Loucy (cell line): Measurements from ENCODE around the gene TMEM18.

Experiments used
- H2AFZ ChIP-seq: fragments of 200-600 bp; sonication (generic); 2 replicates; pipeline ENCODE4 v1.6.0; 2016; ENCODE audit warnings: antibody characterized with exemption, mild to moderate bottlenecking, low read length, moderate library complexity
- H3F3A ChIP-seq: fragments of 200-600 bp; 2 replicates; pipeline ENCODE4 v1.6.0; 2016; ENCODE audit warnings: antibody characterized with exemption, low read depth, mild to moderate bottlenecking
- H3K27me3 ChIP-seq: fragments of 200-600 bp; sonication (generic); 2 replicates; pipeline ENCODE4 v1.6.1; 2014; ENCODE audit warnings: low read length, mild to moderate bottlenecking; ENCODE audit not compliant: insufficient read depth, poor library complexity, severe bottlenecking
- H3K36me3 ChIP-seq: fragments of 200-600 bp; sonication (generic); 2 replicates; pipeline ENCODE4 v1.6.1; 2016; ENCODE audit warnings: low read length; ENCODE audit not compliant: insufficient read depth
- H3K4me1 ChIP-seq: fragments of 200-600 bp; sonication (generic); 2 replicates; pipeline ENCODE4 v1.5.1; 2014; ENCODE audit warnings: low read length, mild to moderate bottlenecking; ENCODE audit not compliant: insufficient read depth, poor library complexity, severe bottlenecking
- H3K4me2 ChIP-seq: fragments of 200-600 bp; sonication (generic); 2 replicates; pipeline ENCODE4 v1.6.0; 2014; ENCODE audit warnings: antibody characterized with exemption, low read length, low read depth, mild to moderate bottlenecking; ENCODE audit not compliant: poor library complexity, severe bottlenecking
- H3K4me3 ChIP-seq: fragments of 200-600 bp; sonication (generic); 2 replicates; pipeline ENCODE4 v1.5.1; 2014; ENCODE audit warnings: low read length, mild to moderate bottlenecking, mixed read lengths; ENCODE audit not compliant: poor library complexity, severe bottlenecking
- H3K79me2 ChIP-seq: fragments of 200-600 bp; sonication (generic); 2 replicates; pipeline ENCODE4 v1.6.1; 2014; ENCODE audit warnings: low read length; ENCODE audit not compliant: insufficient read depth
- H3K9ac ChIP-seq: fragments of 200-600 bp; sonication (generic); 2 replicates; pipeline ENCODE4 v1.6.0; 2014; ENCODE audit warnings: mild to moderate bottlenecking, low read depth, low read length, moderate library complexity; ENCODE audit not compliant: poor library complexity, severe bottlenecking
- H3K9me2 ChIP-seq: fragments of 200-600 bp; sonication (generic); replicated peaks from 2 replicates; pipeline ENCODE4 v1.6.1; 2016; ENCODE audit warnings: low read depth, low read length, mixed read lengths
- H3K9me3 ChIP-seq: fragments of 200-600 bp; sonication (generic); 2 replicates; pipeline ENCODE4 v1.6.1; 2014; ENCODE audit warnings: mild to moderate bottlenecking, antibody characterized with exemption, low read length, low read depth; ENCODE audit not compliant: insufficient read depth
- H4K20me1 ChIP-seq: fragments of 200-600 bp; sonication (generic); 2 replicates; pipeline ENCODE4 v1.6.0; 2014; ENCODE audit warnings: antibody characterized with exemption, low read length, mild to moderate bottlenecking; ENCODE audit not compliant: insufficient read depth, poor library complexity, severe bottlenecking
- EZH2phosphoT487 ChIP-seq: fragments of 200-600 bp; IDR thresholded peaks from 2 replicates; pipeline ENCODE4 v1.6.1; 2018; ENCODE audit warnings: antibody characterized with exemption, mild to moderate bottlenecking, moderate library complexity, borderline replicate concordance
- TF ChIP-seq, protein P1 (sequence below): fragments of 200-600 bp; sonication (generic); conservative IDR thresholded peaks from 2 replicates; pipeline ENCODE4 v1.5.1; 2014; ENCODE audit warnings: mild to moderate bottlenecking, antibody characterized with exemption, low read length

TMEM18 gene

DNA sequence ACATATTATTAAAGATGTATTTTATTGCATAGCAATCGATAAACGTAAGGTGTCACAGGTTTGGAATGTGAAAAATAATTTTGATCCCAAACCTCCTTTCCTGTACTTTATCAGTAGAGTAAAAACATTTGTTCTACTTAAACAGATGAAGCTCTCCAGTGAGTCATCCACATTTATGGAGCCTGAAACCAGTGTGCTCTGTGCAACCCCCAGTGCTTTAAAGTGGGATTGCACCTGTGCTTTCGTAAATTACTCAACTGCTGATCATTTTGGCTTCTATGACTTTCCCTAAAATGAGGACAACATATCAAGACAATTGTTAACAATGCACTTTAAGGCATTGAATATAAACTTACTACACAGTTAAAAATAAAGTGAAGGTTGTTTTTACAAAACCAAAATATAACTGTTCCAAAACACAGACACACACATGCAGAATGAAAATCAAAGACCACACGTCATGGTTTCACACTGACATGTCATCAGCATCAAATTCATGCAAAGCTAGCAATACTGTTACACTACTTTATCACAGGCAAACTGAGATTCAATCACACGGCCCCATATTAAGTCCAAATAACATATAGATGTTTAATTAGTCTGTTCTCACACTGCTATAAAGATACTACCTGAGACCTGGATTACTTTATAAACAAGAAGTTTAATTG, 9.7 kb downstream of the TMEM18 start:
- Histone ChIP-seq H3K4me1 (peaks cover under 1% of the 10 kb centered on the region), H3K4me3 (no peak overlapping the region), H3K9ac (no peak overlapping the region), H3K9me3 (peaks cover 13% of the 10 kb centered on the region; the same call in 1 of the 2 replicates), H3F3A (no peaks in the 10 kb centered on the region), H2AFZ (no peak overlapping the region), H3K4me2 (no peak overlapping the region), H3K27me3 (no peaks in the 10 kb centered on the region), H3K79me2 (peaks cover 4% of the 10 kb centered on the region; the same call in 1 of the 2 replicates), H3K36me3 (peaks cover 47% of the 10 kb centered on the region; the same call in 1 of the 2 replicates), H4K20me1 (no peaks in the 10 kb centered on the region), H3K9me2 (no peaks in the 10 kb centered on the region)
- TF ChIP-seq EZH2phosphoT487 = no peak
- TF ChIP-seq, protein P1, sequence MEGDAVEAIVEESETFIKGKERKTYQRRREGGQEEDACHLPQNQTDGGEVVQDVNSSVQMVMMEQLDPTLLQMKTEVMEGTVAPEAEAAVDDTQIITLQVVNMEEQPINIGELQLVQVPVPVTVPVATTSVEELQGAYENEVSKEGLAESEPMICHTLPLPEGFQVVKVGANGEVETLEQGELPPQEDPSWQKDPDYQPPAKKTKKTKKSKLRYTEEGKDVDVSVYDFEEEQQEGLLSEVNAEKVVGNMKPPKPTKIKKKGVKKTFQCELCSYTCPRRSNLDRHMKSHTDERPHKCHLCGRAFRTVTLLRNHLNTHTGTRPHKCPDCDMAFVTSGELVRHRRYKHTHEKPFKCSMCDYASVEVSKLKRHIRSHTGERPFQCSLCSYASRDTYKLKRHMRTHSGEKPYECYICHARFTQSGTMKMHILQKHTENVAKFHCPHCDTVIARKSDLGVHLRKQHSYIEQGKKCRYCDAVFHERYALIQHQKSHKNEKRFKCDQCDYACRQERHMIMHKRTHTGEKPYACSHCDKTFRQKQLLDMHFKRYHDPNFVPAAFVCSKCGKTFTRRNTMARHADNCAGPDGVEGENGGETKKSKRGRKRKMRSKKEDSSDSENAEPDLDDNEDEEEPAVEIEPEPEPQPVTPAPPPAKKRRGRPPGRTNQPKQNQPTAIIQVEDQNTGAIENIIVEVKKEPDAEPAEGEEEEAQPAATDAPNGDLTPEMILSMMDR = peak; percentile 69

DNA sequence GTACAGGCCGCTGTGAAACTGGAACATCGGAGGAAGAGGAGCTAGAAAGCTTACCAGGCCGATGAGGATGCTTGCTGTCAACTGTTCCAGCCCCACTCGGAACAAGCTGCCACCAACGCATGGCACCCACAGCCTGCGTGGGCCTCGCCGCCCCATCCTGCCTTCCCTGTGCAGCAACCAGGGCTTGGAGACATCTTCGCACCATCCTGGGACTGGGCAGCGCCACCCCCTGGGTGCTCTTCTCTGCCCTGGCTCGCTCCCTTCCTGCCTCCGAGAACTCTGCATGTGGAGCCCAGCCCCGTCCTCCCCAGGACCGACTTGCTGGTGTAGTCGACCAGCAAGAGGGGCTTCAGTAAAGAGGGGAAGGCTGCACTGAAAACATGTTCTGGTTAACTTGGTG, 10.8 kb downstream of the TMEM18 start:
- peaks cover 5% of the 10 kb centered on the region for H3K4me1 ChIP-seq
- no peaks in the 10 kb centered on the region for H3K79me2 ChIP-seq
- H3K9ac ChIP-seq = no peak overlapping the region
- no peaks in the 10 kb centered on the region for H4K20me1 ChIP-seq
- no peak overlapping the region for H3K4me3 ChIP-seq
- peaks cover 39% of the 10 kb centered on the region; the same call in 1 of the 2 replicates for H3K36me3 ChIP-seq
- H3K9me2 ChIP-seq = no peaks in the 10 kb centered on the region
- no peak overlapping the region for H2AFZ ChIP-seq
- H3K27me3 ChIP-seq = no peaks in the 10 kb centered on the region
- H3K4me2 ChIP-seq = no peak overlapping the region
- no peaks in the 10 kb centered on the region for H3F3A ChIP-seq
- no peak for TF ChIP-seq EZH2phosphoT487
- TF ChIP-seq, protein P1 = no peak
- H3K9me3 ChIP-seq = peaks cover 13% of the 10 kb centered on the region; the same call in 1 of the 2 replicates

DNA sequence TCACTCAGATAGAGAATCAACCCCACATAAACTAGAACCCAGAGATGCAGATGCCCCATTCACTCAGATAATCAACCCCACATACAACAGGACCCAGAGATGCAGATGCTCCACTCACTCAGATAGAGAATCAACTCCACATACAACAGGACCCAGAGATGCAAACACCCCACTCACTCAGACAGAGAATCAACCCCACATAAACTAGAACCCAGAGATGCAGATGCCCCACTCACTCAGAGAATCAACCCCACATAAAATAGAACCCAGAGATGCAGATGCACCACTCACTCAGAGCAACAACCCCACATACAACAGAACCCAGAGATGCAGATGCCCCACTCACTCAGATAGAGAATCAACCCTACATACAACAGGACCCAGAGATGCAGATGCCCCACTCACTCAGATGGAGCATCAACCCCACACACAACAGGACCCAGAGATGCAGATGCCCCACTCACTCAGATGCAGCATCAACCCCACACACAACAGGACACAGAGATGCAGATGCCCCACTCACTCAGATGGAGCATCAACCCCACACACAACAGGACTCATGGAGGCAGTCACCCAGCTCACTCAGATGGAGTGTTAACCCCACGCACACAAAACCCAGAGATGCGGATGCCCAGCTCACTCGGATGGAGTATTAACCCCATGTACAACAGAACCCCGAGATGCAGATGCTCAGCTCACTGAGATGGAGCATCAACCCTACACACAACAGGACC, 11.7 kb downstream of the TMEM18 start:
- Histone ChIP-seq H3K27me3 (no peaks in the 10 kb centered on the region), H3K9me3 (peaks cover 13% of the 10 kb centered on the region; the same call in 1 of the 2 replicates), H2AFZ (no peak overlapping the region), H3K79me2 (no peaks in the 10 kb centered on the region), H3K36me3 (peaks cover 39% of the 10 kb centered on the region; the same call in 1 of the 2 replicates), H3K4me2 (no peak overlapping the region), H3K4me3 (no peak overlapping the region), H3K9ac (no peak overlapping the region), H3K9me2 (no peaks in the 10 kb centered on the region), H3F3A (no peaks in the 10 kb centered on the region), H3K4me1 (peaks cover 5% of the 10 kb centered on the region), H4K20me1 (no peaks in the 10 kb centered on the region)
- TF ChIP-seq, protein P1 = no peak
- TF ChIP-seq EZH2phosphoT487 = no peak
